22Rv1 (cell line): Measurements from ENCODE around the gene MYH14.

ENCODE experiments used
- CTCF ChIP-seq: fragments of 450-650 bp; IDR thresholded peaks from 2 replicates; pipeline ENCODE4 v1.5.1; 2017; ENCODE audit warnings: mild to moderate bottlenecking
- ZFX ChIP-seq: fragments of 450-650 bp; IDR thresholded peaks from 2 replicates; pipeline ENCODE4 v1.6.1; 2017; ENCODE audit warnings: antibody characterized with exemption, borderline replicate concordance

GRCh38 chr19:50204081-50204428, 633 bp downstream of the MYH14 start:
- TF ChIP-seq CTCF (no peak), ZFX (no peak)
